PFSK-1 (cell line): ENCODE results near the gene RFTN1.

Source experiments
- POLR2AphosphoS5 ChIP-seq: IDR thresholded peaks from 2 replicates; pipeline ENCODE4 v1.6.1; 2012; ENCODE audit warnings: low read depth, mild to moderate bottlenecking, control low read depth, low read length, moderate library complexity
- TAF1 ChIP-seq: IDR thresholded peaks from 2 replicates; pipeline ENCODE4 v1.6.1; 2012; ENCODE audit warnings: low read length, control low read depth, borderline replicate concordance; ENCODE audit not compliant: insufficient read depth

DNA sequence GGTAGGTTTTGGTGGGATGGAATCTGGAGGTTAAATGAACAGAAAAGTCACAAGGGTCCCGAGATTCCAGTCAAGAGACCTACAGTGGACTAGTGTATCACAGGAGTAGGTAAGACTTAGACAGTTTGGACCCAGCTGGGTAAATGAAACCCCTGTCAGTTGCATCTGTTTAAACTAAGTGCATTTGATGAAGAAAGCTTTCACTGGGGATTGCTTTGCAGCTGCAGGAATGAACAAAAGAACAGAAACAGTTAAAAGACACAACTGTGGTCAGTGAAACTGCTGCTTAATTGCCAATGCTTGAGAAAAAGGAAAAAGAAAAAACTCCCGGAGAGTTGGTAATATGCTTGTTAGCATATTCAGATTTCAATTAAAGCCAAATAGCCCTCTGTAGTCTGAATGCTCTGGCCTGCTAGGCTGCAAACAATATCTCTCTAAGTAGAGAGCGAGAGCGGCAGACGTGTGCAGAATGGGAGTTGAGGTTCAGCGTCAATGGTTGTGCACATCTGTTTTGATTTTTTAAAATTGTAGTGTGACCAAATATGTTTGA lies 211.3 kb downstream of the RFTN1 start:
- TF ChIP-seq POLR2AphosphoS5: no peak
- TF ChIP-seq TAF1: no peak
